Measurements from ENCODE around the gene MAP3K5.
"Not testable (repeated sequence)": the region's sequence is repeated elsewhere in the genome, so short reads cannot be mapped to it uniquely, and the experiment has no call there.

MAP3K5 gene

DNA sequence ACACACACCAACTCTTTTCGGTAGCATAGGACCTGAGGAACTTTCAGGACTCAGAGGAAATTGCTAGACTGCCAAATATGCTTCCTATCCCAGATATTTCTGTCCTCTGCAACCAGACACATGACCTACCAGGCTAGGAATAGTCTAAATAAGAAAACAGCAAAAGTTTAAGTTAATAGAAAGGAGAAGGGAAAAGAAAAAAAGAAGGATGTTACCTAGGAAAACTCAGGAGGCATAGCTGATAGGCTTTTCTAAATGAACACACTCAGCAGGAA, 74.6 kb downstream of the MAP3K5 start:
- no peak for DNase-seq

DNA sequence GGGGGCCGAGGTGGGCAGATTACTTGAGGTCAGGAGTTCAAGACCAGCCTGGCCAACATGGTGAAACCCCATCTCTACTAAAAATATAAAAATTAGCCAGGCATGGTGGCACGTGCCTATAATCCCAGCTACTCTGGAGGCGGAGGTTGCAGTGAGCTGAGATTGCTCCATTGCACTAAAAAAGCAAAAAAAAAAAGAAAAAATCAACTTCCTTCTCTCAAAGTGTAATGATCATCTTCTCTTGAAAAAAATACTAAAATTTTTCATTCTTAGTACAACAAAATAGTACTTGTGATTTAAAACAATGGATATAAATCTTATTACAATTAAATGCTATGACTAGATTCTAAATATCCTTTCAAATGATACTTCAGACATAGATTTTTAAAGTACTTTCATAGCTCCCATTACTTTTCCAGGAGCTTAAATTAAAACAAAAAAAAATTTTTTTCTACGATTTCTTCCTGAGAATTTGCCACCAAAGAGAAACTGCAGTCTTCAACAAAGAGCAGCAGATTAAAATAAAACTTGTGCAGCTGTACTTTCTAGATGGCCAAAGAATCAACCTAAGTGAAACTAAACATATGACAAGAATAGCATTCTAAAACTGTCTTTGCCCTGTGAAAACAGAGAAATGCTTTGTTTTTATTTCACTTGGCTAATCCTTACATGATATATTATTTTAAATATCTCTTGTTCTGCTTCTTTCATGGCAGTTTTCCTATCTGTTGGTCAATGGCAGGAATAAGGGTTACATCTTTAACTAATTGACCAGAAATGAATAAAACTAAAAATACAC, 75.2 kb downstream of the MAP3K5 start:
- DNase-seq: no peak

DNA sequence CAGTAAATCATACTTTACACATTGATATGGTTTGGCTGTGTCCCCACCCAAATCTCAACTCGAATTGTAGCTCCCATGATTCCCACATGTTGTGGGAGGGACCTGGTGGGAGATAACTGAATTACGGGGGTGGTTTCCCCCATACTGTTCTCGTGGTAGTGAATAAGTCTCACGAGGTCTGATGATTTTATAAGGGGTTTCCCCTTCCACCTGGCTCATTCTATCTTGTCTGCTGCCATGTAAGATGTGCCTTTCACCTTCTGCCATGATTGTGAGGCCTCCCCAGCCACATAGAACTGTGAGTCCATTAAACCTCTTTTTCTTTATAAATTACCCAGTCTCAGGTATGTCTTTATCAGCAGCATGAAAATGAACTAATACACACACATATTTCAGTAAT, 79.6 kb downstream of the MAP3K5 start:
- not testable (repeated sequence) for DNase-seq

DNA sequence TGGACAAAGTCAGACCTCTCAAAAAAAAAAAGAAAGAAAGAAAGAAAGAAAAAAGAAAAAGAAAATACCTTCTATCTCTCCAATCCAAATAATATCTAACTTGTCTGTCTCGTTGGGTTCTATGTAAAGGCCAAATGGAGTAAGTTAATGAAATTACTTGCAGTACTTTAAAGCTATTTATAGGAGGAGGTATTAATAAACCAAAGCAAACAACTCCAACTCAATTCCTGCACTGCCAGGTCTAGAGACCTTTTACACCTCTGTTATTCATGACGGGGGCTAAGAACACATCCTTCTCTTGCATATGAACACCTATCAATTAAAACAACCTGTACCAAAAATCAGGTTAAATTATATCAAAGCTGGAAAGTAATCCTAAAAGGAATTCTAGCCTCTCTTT, 80.6 kb downstream of the MAP3K5 start:
- DNase-seq: no peak

DNA sequence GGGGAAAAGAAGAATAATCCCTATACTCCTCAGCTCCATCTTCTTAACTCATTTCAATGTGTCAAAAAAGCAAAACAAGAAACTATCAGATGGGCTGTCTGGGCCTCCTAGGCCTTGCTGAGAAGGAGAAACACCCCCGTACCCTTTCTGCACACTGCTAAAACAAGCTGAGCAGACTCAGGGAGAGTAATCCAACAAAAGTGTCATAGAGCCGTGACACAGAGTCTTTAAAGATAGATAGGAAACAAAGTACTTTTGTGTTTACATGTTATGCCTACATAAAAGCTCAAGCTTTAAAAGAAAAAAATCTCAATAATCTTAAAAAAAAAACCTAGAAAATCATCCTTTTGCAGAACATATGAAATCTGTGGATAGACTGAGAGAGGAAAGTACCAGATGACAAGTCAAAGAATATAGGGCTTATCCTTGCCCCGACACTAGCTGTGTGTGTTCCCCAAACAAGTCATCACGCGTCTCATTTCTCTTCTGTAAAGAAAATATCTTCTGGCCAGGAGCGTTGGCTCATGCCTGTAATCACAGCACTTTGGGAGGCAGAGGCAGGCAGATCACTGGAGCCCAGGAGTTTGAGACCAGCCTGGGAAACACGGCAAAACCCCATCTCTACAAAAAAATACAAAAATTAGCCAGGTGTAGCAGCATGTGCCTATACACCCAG, 81.3 kb downstream of the MAP3K5 start:
- no peak for DNase-seq

DNA sequence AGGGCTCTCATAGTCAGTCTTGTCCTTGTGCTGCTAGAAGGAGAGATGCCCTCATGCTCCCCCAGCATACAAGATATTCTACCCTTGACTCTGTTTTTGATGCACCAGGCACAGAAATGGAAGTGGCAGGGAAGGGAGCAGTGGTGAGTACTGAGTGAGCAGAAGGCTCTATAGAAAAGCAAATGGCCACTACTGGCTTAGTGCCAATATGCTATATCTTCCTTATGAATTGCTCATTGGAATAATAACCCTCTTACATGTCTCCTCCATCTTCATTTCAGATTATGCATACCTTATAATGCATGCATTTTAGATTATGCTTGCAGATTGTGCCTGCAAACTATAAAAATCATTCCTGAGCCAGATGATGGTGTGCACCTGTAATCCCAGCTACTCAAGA, 82.8 kb downstream of the MAP3K5 start:
- DNase-seq: no peak

DNA sequence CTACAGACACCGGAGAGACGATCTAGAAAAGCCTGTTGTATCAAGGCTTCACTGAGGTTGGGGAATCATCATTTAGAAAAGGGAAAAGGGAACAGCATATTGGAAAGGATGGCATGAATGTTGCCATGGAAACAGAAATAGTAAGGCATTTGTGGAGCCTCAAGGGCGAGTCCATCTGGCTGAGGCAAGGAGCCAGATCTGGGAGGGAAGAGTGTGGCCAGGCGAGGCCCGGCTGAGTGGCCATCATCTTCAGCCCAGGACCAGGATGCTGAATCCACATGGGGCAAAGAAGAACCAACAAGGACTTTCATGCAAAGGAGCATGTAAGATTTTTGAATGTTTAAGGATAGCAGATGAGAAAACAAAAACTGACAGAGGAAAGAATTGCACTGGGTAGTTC, 85.8 kb downstream of the MAP3K5 start:
- no peak for DNase-seq

DNA sequence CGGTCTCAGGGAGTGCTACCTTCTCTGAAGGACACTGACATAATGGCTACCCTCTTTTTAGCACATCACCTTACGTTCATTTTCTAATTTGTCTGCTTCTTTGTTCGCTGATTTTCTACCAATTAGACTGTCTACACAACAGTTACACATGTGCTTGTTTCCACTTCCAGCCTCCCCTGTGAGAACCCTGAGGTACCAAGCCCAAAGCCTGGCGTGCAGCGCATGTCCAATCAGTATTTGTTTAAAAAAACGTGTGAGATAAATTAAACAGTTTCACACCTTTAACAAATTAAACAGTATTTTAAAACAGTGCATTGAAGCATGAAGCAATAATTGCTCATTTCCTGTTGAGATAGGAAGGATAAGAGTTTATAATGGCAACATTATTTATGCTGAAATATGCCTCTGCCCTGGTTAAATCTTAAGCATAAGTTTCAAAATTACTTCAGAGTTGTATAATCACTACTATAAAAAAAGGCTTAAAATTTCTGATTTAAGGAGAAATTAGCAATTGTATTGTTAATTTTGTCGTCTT, 88.9 kb downstream of the MAP3K5 start:
- DNase-seq: no peak

DNA sequence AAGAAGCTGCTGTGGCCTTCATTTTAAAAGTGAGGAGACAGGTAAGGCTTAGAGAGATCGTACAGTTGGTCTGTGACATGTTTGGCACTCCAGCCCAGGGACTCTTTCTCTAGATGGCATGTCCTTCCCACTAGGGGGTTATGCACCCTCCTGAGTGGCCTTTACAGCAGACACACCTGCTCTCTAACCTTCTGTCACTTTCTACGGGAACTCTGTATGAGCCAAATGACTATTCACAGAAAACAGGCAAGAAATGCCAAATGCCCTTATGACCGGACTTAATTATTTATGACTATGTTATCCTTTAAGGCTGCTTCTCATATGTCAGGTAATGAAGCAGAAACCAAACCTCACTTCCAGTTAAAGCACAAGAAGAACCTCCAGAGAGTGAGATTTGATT, 91.2 kb downstream of the MAP3K5 start:
- no peak for DNase-seq

DNA sequence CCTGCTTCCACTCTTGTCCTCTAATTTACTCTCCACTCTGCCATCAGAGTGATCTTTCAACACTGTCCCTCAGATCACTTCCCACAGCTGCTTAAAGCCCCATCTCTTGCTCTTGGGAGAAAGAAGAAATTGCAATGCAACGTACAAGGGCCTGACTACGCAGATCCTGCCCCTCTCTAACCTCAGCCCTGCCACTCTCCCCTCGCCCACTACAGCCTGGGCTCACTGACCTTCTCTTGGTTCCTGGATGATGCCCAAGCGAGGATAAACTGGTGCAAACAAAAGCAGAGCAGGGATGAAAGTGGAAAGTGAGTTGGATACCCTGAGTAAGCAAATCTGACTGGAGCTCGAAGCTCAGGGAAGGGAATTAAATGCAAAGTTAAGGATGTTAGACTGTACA, 92.9 kb downstream of the MAP3K5 start:
- DNase-seq: no peak

DNA sequence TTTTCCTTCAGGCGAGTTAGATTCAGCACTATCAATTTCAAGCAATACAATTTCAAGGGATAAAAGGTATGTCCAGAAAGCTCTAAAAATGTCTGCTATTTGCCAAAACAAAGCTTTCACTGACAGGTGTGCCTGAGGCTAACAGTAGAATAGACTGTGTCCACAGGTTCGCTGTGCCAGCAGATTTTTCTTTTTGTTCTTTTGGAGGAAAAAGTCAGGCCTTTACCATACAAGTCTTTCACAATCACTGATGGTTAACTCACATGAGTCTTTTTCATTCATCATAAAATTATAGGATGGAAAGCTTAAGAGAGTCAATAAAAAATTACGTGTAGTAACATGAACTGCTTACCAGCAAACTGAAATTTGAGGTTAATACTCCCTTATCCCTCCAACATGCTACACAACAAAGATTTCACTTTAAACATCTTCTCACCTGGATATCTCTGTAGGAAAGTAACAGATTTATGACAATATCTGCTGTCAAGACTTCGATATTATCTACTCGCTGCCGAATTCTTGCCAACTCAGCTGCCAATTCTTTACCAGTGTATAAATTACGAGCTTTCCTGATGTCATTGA, 95.4 kb downstream of the MAP3K5 start:
- DNase-seq: no peak

DNA sequence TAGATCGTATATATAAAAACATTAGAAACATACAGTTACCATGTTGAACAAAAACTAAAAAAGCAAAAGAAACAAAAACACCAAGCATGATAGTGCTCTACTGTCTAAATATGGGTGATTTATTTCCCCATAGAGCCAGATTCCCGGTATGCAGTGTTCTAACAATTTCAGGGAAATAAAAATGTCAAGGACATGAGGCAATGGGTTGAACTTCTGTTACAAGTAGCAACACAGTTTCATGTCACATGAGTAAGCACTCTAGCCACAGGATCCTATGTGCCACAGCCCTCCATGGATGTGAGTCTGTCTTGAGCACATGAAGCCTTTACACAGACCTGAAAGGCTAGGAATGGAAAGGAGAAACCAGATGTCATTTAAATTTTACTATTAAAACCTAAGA, 96.0 kb downstream of the MAP3K5 start:
- no peak for DNase-seq

DNA sequence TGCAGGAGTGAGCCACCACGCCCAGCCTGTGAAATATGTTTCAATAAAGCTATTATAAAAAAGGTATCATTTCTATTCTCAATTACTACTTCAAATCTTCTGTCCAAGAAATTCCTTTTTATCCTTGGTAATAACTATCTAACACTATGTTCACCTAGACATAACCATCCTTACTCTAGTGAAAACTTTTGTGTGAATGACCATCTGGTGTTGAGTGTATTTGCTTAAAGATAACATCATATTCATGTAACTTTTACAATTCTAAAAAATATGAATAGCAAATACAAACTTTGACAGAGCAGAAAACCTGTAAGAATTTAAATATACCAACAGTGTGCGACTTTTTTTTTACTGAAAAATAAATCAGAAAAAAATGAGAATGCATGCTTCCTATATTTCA, 96.9 kb downstream of the MAP3K5 start:
- no peak for DNase-seq

DNA sequence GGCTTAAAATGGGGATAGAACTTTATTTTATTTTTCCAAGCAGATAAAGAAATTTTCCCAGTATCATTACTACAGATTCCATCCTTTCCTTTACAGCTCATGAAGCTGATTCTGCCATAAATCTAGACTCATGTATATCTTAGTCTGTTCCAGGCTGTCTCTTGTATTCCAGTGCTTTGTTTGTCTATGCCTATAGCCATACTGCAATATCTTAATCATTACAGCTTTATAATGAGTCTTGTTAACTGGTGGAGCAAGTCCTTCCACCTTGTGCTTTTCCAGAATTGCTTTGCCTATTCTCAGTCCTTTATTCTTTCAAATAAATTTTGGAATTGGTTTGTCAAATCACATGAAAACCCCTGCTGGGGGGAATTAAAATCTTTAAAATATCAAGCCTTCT, 99.2 kb downstream of the MAP3K5 start:
- no peak for DNase-seq

DNA sequence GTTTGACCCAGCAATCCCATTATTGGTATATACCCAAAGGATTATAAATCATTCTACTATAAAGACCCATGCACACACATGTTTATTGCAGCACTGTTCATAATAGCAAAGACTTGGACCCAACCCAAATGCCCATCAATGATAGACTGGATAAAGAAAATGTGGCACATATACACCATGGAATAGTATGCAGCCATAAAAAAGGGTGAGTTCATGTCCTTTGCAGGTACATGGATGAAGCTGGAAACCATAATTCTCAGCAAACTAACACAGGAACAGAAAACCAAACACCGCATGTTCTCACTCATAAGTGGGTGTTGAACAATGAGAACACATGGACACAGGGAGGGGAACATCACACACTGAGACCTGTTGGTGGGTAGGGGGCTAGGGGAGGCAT, 104.4 kb downstream of the MAP3K5 start:
- DNase-seq: not testable (repeated sequence)

DNA sequence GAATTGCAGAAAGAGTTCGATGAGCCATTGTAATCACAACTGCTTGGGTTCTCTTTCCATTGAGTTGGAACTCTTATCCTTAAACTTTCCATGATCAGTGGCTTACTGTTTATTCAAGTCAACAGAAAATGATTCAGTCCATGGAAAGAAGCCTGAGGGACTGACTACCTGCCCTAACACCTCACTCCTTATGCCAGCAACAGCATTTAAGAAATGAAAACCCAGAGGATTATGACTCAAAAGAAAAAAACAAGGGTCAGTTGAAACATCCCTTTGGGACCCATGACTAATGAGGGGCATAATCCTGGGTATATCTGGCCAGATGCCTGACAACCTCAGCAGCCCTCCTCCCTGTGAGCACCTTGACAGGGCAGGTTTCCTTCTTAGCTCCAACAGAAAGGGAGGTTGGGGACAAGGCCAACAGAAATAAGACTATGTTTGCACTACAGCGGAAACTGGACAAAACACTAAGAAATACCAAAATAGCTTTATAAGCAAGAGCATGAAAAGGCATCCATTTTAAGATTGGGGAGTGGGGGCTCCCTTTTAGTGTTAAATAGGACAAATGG, 106.7 kb downstream of the MAP3K5 start:
- DNase-seq: no peak

DNA sequence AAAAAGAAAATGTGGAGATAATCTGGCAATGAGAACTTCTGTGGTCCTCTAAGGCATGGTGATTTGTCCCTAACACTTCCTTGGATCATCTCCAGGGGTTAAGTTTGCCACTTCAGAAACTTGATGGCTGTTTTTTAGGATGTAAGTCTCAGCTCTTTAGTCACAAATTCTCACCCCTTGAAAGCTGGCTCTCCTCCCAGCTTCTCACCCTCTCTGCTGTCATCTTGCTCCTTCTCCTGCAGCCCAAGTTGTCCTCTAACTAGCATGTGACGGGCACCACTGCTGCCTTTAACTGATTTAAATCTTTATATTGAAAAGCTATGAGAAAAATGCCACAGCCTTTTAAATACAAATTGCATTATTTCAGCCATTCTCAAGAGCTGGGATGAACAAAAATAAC, 107.8 kb downstream of the MAP3K5 start:
- no peak for DNase-seq

DNA sequence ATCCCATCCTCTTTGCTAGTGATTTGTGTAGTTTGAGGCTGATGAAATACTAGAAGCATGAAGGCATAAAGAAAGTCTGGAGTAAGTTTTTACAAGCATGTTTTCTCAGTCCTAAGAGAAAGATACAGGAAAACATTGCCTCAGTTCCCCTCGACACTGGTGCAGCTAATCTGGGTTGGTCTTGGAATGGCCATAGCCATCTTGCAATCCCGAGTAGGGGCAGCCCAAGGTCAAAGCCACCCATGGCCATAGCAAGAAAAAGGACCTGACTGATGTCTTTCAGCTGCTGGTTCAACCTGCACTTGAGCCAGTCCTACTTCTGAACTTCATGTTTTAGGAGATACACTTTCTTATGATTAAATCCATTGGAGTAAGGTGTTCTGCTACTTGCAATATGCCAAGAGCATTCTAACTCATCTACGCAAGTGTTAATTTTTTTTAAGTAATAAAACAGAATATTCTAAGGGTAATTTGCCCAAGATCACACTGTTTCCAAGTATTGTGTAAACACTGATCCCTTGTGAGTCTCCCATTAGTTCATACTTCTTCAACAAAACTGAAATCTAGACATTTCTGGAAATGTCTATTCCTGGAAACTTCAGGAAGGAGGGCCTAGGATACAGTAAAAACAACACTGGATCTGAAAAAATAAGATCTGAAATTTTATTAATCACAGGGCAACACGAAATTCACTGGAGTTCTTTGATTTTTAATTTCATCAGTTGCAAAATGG, 108.9 kb downstream of the MAP3K5 start:
- DNase-seq: no peak

DNA sequence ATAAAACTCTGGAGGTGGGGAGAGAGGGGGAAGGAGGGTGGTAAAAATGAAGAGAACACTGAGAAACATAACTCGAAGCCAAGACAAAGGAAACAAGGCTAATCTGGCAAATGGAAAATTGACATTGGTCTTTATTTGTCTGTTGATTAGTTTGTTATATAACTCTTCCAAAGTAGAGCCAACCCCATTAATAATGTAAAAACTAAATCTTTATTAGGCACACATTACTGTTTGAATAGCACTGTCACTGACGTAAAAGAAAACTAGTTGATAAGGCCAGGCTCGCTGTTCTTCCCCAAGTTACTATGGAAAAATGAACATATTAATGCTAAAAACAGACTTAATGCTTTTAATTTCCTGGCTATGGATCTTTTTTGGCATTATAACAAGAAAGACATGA, 110.0 kb downstream of the MAP3K5 start:
- DNase-seq: no peak

DNA sequence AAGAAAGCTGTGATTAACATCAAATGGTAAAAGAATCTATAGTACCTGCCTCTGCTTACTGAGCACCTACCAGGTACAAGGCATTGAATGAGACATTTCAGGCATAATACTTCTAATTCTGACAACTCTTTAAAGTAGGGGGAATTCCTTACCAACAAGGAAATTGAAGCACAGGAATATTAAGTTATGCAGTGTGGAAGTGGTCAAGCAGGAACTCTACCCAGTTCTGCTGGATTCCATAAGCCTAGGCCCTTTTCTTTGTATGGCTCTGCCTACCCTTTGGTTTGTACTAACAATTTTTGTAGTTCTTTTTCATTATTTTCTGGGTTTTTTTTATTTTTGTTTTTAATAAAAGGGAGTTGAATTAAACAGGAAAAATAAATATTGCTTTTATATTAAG, 114.5 kb downstream of the MAP3K5 start:
- no peak for DNase-seq

DNA sequence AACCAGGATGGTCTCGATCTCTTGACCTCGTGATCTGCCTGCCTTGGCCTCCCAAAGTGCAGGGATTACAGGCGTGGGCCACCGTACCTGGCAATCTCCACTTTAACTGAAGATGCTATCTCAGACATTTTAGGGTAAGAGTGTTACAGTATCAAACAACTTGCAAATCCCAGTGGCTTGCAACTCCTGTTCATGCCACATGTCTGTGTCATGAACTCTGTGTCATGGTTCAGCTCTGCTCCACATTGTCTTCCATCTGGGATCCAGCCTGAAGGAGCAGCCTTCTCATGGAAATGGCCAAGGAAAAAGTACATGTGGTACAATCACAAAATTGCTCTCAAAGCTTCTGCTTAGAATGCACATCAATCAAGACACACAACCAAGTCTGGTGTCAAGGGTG, 114.9 kb downstream of the MAP3K5 start:
- DNase-seq: no peak

DNA sequence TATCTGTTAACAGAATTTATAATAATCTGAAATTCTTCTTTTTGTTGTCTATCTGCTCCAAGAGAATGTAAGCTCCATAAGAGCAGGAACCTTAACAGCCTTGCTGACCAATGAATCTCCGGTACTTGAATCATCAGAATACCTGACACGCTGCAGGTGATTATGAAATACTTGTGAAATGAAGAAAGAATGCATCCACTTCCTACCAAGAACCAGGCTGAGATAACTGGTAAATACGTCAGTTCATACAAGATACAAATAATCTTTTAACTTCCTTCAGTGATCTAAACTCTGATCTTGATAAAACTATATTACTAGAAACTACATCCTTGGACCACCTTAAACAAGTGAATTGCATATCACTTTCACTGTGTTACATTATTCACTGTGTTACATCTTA, 116.2 kb downstream of the MAP3K5 start:
- no peak for DNase-seq

DNA sequence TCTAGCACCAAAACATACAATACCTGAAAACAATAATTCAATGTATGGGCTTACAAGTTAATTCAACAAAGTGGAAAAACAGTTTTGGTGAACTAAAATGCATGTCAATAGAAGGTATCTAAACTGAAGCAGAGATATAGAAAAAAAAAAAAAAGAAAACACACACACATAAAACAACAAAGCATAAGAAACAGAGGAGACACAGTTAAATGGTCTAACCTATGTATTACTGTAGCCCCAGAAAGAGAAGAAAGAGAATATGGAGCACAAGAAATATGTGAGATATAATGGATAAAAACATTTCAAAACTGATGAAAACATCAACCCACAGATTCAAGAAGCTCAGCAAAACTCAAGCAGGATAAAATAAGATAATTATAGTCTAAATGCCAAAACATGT, 118.7 kb downstream of the MAP3K5 start:
- DNase-seq: no peak

All from activated CD8-positive, alpha-beta memory T cell treated with anti-CD3 and anti-CD28 coated beads, Interleukin-2, amount 50 U/mL, for 4 hours (primary cell).